ENCODE measurements around the gene MYB.
"Not testable (repeated sequence)": the region's sequence is repeated elsewhere in the genome, so short reads cannot be mapped to it uniquely, and the experiment has no call there.

The MYB gene

GRCh38 chr6:135224037-135224647 is 43.0 kb downstream of the MYB start:
- no peak for DNase-seq

- no peak for DNase-seq
These were observed 44.8 kb downstream of the MYB start for GRCh38 chr6:135225911-135226310.

- DNase-seq, result no peak
These were observed 45.4 kb downstream of the MYB start for GRCh38 chr6:135226537-135226936.

- DNase-seq, result no peak
These were observed 46.2 kb downstream of the MYB start for GRCh38 chr6:135227349-135227748.

- no peak for DNase-seq
These were observed 46.6 kb downstream of the MYB start for GRCh38 chr6:135227758-135228157.

GRCh38 chr6:135228486-135228885 is 47.4 kb downstream of the MYB start:
- no peak for DNase-seq

GRCh38 chr6:135229996-135230395 is 48.9 kb downstream of the MYB start:
- no peak for DNase-seq

- no peak for DNase-seq
These were observed 49.8 kb downstream of the MYB start for GRCh38 chr6:135230711-135231468.

GRCh38 chr6:135231469-135231844 is 50.3 kb downstream of the MYB start:
- DNase-seq, result no peak

GRCh38 chr6:135233686-135234491 is 52.8 kb downstream of the MYB start:
- no peak for DNase-seq

- DNase-seq, result no peak
These were observed 53.3 kb downstream of the MYB start for GRCh38 chr6:135234492-135234780.

GRCh38 chr6:135235716-135236115 is 54.6 kb downstream of the MYB start:
- DNase-seq, result no peak

GRCh38 chr6:135236319-135236718 is 55.2 kb downstream of the MYB start:
- no peak for DNase-seq

GRCh38 chr6:135236732-135237131 is 55.6 kb downstream of the MYB start:
- no peak for DNase-seq

- DNase-seq, result no peak
These were observed 59.6 kb downstream of the MYB start for GRCh38 chr6:135240711-135241110.

GRCh38 chr6:135243871-135244796 is 63.0 kb downstream of the MYB start:
- DNase-seq, result no peak

GRCh38 chr6:135244805-135245204 is 63.7 kb downstream of the MYB start:
- DNase-seq, result no peak

GRCh38 chr6:135246412-135247012 is 65.4 kb downstream of the MYB start:
- DNase-seq, result not testable (repeated sequence)

GRCh38 chr6:135250234-135250633 is 69.1 kb downstream of the MYB start:
- DNase-seq, result no peak

- peak; percentile 51 for DNase-seq
These were observed 69.8 kb downstream of the MYB start for GRCh38 chr6:135250751-135251497.

- no peak for DNase-seq
These were observed 70.7 kb downstream of the MYB start for GRCh38 chr6:135251498-135252441.
